ENCODE data around the gene SNX14.

DNA sequence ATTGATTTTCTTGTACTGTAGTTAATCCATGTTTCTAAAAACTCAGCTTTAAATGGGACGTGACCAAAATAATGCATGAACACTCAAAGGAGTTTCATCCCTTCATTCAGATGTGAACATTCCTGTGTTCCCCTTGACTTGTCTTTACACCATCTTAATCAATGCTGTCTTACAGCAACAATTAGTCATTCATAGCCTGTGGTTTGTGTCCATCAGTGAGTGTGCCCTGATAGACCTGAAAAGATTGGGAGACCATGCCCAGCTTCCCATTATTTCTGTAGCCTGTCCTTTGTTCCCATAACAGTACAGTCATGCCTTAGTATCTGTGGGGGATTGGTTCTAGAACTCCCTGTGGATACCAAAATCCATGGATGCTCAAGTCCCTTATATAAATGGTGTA, 119.9 kb downstream of the SNX14 start:
- TF ChIP-seq SPI1 (IDR thresholded peaks at IDR 0.05; ENCODE audit: borderline replicate concordance, low read depth) (no peak), POLR2AphosphoS5 (IDR thresholded peaks at IDR 0.05; ENCODE audit: low read depth) (no peak)
- TF ChIP-seq, protein P1, sequence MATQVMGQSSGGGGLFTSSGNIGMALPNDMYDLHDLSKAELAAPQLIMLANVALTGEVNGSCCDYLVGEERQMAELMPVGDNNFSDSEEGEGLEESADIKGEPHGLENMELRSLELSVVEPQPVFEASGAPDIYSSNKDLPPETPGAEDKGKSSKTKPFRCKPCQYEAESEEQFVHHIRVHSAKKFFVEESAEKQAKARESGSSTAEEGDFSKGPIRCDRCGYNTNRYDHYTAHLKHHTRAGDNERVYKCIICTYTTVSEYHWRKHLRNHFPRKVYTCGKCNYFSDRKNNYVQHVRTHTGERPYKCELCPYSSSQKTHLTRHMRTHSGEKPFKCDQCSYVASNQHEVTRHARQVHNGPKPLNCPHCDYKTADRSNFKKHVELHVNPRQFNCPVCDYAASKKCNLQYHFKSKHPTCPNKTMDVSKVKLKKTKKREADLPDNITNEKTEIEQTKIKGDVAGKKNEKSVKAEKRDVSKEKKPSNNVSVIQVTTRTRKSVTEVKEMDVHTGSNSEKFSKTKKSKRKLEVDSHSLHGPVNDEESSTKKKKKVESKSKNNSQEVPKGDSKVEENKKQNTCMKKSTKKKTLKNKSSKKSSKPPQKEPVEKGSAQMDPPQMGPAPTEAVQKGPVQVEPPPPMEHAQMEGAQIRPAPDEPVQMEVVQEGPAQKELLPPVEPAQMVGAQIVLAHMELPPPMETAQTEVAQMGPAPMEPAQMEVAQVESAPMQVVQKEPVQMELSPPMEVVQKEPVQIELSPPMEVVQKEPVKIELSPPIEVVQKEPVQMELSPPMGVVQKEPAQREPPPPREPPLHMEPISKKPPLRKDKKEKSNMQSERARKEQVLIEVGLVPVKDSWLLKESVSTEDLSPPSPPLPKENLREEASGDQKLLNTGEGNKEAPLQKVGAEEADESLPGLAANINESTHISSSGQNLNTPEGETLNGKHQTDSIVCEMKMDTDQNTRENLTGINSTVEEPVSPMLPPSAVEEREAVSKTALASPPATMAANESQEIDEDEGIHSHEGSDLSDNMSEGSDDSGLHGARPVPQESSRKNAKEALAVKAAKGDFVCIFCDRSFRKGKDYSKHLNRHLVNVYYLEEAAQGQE (IDR thresholded peaks at IDR 0.05; ENCODE audit: insufficient replicate concordance, low read depth) = no peak

Data from HL-60 (cell line).